SIG-M5 treated with dmso at 0.1 percent for 504 hours (cell line): ENCODE results near the gene RNF215.
A peak's percentile ranks its signal among the peaks of the same experiment; 100 is the strongest.

Experiments used
- DNase-seq: peaks from one replicate; lab custom pipeline; 2025; ENCODE audit not compliant: unreplicated experiment; lab: John Stamatoyannopoulos, UW

RNF215 gene

GRCh38 chr22:30386960-30387827 lies at the start of gene RNF215:
Gene RNF215 (minus strand): TSS chr22:30387411. CDS start chr22:30387313, 98 bp downstream.
- peak; percentile 52 for DNase-seq

DNA sequence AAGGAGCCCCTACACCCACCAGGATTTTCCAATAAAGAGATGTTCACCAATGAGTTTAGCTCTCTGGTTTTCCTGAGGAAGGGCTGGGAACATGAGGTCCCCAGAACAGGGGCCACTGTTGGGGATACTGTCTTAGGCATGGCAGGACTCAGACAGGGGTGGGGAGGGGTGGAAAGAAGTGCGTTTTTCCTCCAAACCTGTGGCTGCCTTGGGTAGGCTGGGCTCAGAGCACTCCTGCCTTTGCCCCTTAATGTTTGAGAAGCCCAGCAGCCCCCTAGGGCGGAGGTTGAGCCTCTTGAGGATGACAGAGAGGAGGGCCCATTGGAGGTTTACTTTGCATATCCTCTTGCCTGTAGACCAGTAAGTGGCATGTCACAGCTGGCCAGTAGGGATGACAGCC lies 49.0 kb upstream of the RNF215 start:
- no peak for DNase-seq

DNA sequence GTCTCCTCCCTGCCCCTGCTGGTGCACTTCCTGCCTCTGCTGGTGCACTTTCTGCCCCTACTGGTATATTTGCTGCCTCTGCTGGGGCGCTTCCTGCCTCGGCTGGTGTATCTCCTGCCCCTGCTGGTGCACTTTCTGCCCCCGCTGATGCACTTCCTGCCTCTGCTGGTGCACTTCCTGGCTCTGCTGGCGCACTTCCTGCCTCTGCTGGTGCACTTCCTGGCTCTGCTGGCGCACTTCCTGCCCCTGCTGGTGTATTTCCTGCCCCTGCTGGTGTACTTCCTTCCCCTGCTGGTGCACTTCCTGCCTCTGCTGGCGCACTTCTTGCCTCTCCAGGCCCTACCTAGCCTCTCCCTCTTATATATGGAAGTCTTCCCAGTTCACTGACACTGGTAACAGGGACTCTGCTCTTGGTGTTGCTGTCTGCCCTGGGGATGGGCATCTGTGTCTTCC lies 48.5 kb upstream of the RNF215 start:
- no peak for DNase-seq

GRCh38 chr22:30434843-30435242 lies 47.6 kb upstream of the RNF215 start:
- no peak for DNase-seq

- DNase-seq, result no peak
Observed at GRCh38 chr22:30433773-30434172, 46.6 kb upstream of the RNF215 start.

- no peak for DNase-seq
Observed at GRCh38 chr22:30433227-30433626, 46.0 kb upstream of the RNF215 start.

DNA sequence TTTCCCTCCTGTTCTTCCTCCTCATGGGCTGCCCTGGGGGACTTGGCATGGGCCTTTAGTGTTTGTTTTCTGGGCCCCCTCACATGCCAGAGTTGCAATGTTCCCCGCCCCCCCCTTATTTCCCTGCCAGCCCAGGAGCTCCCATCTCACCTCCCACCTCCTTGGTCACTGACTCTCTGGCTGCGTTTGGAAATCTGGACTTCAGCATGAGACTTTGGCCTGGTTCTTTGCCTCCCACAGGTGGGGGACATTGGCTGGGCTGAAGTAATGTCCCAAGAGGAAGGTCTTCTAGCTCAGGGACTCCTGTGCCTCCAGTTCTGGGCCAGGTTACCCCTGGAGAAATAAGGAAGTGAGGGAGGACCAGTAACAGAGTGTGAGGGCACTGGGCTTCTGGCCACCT lies 45.3 kb upstream of the RNF215 start:
- no peak for DNase-seq

DNA sequence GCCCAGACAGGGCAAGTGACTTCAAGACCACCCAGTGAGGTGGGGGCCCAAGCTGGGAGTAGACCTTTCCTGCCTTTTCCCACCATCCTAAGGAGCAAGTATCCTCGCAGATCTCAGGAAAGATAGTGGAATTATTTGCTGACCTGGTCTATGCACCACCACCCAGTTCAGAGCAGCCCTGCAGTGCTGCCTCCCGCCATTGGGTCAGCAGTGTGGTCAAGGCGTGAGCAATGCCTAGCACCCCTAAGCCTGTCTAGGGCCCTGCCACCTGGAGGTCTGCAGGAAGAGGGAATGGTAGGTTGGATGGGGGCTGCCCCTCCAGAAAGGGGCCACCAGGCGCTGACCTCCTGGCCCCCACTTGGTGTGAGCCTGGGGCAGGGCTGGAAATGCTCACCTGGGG lies 44.9 kb upstream of the RNF215 start:
- DNase-seq, result no peak

DNA sequence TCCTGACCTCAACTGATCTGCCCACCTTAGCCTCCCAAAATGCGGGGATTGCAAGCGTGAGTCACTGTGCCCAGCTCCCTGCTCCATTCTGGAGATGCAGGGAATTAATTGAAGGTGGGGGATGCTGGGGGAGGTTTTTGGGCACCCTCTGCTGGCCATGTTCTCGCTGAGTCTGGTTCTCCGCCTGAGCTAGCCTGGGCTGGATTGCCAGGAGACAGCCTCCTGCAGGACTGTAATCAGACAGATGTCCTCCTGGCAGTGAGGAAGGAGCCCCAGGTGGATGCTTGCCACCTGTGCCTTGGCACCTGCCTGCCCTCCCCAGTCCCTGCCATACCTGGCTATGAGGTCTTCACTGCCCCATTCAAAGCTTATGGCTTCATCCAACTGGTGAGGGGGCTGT lies 43.7 kb upstream of the RNF215 start:
- no peak for DNase-seq

- no peak for DNase-seq
Observed at GRCh38 chr22:30429887-30430286, 42.7 kb upstream of the RNF215 start.

DNA sequence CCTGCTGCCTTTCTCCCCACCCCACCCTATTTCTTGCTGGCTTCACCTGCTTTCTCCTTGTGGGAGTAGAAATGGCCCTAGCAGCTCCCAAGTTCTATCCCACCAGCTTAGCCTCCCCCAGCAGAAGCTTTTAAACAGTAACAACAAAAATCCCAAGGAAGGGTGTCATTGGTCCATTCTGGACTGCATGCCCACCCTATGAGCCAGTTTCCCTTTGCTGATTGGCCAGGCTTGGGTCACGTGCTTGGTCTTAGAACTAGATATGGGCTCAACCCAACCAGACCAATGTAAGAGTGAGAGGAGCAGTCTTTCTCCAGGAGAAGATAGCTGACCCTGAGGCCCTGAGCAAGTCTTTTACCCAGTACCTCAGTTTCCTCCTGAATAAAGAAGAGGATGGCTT lies 40.7 kb upstream of the RNF215 start:
- DNase-seq, result no peak

DNA sequence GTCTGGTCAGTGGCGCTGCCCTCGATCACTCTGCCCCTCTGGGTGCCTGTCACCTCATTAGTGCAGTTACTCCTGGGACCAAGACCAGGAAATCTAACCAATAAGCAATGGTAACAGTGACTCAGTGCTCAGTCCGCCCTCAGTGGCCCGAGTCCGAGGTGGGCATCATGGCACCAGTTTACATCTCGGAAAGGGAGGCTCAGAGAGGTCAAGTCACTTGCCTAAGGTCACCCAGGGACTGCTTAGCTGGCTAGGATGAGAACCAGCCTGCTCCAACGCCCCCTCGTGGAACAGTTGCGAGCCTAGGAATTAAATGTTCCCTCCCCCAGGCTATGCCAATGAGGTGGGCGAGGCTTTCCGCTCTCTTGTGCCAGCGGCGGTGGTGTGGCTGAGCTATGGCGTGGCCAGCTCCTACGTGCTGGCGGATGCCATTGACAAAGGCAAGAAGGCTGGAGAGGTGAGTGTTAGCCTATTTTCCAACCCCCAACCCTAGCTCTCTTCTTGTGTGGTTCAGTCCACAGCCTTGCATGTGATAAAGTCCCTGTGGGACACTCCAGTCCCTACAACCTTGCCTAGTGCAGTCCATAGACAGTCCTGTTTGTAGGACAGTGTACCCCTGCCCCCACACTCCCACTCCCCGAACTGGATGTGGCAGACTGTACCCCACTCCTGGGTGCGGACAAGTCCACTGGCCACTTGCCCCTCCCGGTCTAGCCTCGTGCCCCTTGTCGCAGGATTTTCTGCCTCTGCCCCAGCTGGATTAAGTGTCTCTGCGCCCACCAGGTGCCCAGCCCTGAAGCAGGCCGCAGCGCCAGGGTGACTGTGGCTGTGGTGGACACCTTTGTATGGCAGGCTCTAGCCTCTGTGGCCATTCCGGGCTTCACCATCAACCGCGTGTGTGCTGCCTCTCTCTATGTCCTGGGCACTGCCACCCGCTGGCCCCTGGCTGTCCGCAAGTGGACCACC lies 39.5 kb upstream of the RNF215 start:
- peak; percentile 69 for DNase-seq

DNA sequence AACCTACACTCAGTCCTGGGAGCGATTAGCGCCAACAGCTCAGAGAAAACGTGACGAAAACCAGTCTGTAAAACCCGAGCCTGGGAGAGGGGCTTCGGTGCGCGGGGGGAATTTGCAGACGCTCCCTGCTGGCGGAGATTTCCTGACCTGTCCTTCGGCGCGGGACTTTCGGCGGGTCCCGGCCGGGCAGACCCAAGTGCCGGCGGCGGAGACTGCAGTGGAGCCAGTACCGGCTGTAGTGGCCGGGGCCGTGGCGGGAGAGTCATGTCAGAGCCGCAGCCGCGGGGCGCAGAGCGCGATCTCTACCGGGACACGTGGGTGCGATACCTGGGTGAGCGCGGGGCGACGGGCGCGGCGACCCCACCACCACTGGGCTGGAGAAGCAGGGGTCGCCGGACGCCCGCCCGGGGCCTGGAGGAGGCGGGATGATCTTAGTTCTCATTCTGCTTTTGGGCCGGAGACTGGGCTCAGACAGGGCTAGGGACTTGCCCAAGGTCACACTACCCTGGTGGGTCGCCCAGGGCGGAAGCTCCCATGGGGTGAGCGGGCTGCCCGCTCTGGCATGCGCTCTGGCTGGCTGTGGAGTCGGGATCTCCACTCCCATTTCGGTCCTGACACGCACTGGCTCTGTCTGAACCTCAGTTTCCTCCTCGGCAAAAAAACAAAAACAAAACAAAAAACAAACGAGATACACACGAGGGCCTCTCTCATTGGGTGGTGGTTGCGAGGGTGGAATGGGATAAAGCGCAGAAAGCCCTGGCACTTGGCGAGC lies 38.6 kb upstream of the RNF215 start, which contains the start of gene MTFP1:
Gene MTFP1, plus strand, starts transcription at position 153 of the 772 bp plus-strand sequence. Its CDS starts 112 bp downstream, at position 265.
- peak; percentile 66 for DNase-seq

DNA sequence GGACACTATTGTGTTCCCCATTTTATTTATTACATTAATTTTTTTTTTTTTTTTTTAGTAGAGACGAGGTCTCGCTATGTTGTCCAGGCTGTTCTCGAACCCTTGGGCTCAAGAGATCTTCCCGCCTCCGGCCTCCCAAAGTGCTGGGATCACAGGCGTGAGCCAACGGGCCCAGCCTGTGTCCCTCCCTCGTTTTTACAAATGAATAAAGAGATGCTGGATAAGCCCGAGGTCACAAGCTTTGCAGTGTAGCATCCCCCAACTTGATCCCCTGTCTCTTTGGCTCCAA lies 38.1 kb upstream of the RNF215 start:
- DNase-seq, result no peak

GRCh38 chr22:30424534-30425326 lies 37.5 kb upstream of the RNF215 start:
- peak; percentile 26 for DNase-seq

DNA sequence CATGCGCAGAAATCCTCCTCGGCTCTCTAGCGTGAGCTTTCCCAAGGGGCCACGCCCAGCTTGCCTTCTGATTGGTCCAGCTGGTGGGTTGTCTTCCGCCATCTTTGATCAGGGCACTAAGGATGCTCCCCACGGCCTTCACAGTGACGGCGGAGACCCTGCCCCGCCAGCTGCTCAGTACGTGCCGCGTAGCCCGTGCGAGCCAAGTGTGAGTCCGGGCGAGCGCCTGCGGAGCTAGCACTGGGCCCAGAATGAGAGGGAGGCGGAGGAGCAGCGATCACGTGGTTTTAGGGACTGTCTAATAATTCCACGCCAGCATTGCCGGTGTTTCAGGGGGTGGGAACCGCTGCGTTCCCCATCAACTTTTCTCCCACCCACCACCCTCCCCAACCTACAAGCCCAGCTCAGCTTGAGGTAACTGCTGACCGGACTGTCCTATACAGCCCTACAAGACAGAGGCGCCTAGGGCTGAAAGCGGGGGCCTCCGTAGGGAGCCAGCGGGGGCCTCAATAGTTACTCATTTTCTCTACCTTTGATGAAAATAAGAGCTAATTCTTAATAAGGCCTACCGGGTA lies 36.8 kb upstream of the RNF215 start:
- peak; percentile 98 for DNase-seq

- DNase-seq, result no peak
Observed at GRCh38 chr22:30423301-30423958, 36.2 kb upstream of the RNF215 start.

DNA sequence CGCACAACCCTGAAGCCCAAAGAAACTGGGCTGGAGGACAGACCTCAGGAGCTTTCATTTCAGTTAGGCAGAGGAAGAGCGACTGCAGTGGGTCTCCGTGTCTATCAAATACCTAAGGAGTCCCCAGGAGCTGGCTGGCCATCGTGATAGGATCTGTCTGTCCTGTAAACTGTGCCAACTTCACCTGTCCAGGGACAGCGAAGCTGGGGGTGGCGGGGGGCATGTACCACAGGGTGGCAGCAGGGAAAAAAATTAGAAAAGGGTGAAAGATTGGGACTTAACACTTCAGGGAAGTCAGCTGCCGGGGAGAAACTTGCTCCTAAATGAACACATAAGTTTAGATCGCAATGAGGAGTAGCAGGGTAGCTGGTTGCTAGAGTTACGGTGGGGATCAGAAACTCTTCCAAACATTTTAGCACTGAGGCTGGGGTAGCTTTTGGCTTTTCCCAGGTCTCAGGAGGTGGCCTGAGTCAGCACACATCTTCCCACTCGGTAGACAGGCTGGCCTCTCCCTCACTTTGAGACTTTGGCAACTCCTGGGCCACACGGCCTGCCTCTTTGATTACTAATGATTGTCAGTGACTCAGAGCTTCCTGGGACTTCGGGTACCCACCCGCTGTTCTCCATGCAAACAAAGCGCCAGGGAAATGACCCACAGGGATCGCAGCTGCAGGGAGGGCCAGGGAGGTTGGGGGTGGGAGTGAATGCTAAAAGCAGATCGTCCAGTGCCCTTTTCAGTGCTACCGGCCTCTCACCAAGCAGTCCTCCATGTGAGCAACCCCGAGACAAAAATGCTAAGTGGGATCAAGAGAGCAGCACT lies 35.5 kb upstream of the RNF215 start:
- peak; percentile 63 for DNase-seq
